Stimulated activated CD8-positive, alpha-beta memory T cell treated with anti-CD3 and anti-CD28 coated beads, Interleukin-4, amount 100 ng/mL, for 48 hours (primary cell): ENCODE results near the gene NFKBIE.

Experiments
- DNase-seq: peaks from one replicate; pipeline ENCODE4 v3.0.0-alpha.2; 2020

NFKBIE gene

DNA sequence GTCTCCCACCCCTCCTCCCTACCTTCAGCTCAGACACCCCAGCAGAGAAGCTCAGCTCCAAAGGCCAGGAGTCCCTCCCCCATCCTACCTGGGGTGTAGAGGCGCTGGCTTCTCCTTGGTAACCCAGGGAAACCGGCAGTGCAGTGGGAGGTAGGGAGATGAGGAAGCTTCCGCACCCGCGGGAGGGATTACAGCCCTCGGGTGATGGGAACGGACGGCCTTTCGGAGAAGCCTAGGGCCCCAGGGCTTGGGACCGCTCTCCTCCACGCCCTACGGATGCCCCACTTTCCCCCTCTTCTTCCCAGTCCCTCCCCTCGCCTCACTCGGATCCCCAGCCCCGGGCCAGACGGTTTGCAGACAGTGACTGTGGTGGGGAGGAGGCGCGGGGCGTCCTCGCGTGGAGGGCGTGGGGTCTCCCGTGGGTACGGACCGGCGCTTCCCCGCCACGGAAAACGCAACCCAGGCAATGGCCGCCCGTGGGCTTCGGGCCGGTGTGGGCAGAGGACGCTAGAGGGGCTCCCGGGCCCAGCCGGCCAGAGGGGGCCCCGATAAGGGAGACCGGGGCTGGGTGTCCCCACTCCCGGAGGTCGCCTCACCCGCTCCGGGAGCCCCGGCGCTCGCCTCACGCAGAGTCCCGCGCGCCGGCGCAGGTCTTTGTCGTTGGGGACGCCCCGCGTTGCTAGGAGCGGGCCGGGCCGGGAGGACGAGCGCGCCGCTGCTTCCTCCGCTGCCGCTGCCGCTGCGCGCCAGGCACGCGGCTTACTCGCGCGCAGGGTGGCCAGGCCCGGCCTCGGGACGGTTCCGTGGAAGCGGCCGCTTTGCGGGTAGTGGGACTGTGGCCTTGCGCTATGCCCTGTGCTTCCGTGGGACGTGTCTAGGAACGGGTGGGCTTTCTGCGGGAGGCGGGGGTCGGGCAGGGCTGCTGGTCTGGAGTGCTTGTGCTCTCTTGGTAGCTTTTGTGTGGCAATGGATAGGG lies 32.0 kb upstream of the NFKBIE start:
- peak; percentile 66 for DNase-seq

- no peak for DNase-seq
Measured at GRCh38 chr6:44294832-44295791, 29.8 kb upstream of the NFKBIE start.

DNA sequence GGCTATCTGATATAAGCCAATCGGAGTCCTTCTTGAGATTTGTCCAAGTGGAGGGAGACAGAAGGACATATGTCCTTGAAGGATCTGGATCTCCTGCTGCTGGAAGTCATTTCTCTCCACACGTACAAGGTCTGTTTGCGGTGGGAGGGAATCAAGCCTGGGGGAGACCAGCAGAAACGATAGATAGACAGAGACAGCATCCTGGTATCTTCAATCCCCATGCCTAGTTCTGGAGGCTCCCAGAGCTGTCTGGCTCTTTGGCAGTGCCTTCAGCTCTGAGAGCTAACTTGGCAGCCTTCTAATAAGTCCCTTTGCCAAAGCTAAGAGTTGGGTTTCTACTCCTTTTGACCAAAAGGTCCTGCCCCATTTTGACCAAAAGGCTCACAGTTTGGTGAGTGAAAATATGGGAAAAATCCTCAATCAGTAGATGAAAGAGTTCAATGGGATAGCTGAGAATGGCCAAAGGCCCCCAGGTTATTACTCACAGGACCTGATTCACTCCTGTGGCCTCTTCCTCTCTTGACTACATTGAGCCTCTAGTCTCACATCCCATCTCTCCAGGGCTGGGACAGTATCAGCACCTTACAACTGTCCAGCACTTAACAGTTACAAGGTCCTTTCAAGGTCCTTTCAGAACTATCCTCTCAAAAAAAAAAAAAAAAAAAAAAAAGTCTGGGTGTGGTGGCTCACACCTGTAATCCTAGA lies 27.5 kb upstream of the NFKBIE start:
- no peak for DNase-seq

GRCh38 chr6:44291841-44292240 lies 26.5 kb upstream of the NFKBIE start:
- no peak for DNase-seq

GRCh38 chr6:44289726-44290260 lies 24.4 kb upstream of the NFKBIE start:
- no peak for DNase-seq

- DNase-seq = no peak
Measured at GRCh38 chr6:44286747-44287146, 21.4 kb upstream of the NFKBIE start.

GRCh38 chr6:44286285-44286565 lies 20.9 kb upstream of the NFKBIE start:
- no peak for DNase-seq

DNA sequence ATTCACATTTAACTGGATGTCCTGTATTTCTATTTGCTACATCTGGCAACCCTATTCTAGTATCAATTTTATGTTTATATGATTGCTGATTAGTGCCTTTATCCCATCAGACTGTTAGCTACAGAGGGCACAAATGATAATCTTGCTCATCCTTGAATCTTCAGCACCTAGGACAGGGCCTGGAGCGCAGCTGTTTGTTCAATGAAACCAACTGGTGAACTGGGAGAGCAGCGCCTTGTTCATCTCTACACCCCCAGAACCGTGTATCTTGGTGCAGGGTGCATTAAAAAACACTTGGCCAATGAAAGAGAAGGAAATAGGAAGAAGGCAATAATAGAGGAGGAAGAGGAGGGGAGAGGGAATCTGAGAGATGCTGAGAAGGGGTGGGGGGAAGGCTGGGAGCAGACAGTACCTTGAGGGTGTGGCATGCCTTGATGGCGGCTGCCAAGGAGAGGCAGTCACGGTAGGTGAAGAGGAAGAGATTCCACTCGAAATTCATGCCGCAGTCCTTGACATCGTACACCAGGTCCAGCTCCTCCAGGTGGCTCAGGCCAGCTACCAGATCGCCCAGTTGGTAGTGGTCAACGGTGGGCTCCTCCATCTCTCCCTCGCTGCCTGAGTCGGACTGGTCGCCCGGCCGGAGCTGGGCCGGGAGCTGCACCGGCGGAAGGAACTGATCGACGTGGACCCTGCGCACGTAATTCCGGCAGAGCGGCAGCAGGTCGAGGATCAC lies 20.4 kb upstream of the NFKBIE start:
- DNase-seq = no peak

- DNase-seq = no peak
Measured at GRCh38 chr6:44284867-44285266, 19.5 kb upstream of the NFKBIE start.

- DNase-seq = no peak
Measured at GRCh38 chr6:44284121-44284520, 18.8 kb upstream of the NFKBIE start.

DNA sequence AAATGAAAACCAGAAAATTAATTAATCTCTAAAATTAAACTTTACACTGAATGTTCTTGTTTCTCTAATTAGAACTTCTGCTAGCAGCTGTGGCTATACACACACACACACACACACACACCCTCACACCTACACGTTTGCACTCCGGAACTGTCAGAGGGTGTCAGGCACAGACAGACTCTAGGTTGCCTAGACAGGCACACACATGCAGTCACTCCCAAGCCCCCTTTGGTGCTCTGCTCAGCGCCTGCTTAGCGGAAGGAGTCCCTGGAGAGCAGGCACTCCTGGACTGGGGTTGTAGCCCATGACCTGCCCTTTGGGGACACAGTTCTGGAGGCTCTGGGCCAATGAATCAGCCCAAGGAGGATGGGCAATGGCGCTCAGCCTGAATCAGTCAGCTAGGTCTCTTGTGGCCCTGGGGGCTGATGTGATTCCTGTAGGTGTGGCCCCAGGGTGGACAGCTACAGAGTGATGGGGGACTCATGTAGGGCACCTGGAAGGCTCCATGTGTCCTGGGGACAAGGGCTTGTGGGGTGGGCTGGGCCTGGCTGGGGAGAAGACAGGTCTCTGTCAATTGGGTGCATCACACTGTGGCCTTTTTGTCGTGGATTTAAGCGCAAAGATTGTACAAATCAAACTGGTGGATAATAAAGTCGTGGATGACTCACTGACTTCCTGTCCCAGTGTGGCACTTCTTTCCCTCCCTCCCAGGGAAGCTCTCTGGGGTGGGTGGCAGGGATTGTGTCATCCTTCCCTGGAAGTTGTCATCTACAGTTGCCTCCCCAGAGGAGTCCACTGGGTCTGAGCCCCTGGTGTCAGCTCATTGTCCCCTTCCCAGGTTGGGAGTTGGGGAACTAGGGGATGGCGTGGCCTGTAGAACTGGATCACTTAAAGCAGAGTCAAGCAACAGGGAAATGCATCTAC lies 13.7 kb upstream of the NFKBIE start:
- no peak for DNase-seq

DNA sequence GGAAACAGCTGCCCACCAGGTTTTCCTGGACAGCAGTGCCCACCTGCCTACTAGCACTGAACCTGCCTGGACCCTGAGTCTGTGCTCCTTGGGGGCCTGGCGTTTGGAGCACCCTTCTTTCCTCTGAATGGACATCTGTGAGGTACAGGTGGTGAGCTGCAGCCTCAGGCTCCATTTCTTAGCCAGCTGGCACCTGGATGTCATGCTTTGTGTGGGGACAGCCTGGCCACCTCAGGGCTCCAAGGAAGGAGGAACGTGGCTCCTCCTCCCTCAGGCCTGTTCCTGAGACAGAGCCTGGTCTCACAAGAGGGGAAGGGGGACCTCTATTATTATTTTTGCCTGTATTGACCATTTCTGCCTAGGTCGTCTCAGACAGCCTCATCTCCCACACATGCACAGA lies 13.0 kb upstream of the NFKBIE start:
- DNase-seq = no peak

GRCh38 chr6:44277763-44278162 lies 12.4 kb upstream of the NFKBIE start:
- DNase-seq = no peak

DNA sequence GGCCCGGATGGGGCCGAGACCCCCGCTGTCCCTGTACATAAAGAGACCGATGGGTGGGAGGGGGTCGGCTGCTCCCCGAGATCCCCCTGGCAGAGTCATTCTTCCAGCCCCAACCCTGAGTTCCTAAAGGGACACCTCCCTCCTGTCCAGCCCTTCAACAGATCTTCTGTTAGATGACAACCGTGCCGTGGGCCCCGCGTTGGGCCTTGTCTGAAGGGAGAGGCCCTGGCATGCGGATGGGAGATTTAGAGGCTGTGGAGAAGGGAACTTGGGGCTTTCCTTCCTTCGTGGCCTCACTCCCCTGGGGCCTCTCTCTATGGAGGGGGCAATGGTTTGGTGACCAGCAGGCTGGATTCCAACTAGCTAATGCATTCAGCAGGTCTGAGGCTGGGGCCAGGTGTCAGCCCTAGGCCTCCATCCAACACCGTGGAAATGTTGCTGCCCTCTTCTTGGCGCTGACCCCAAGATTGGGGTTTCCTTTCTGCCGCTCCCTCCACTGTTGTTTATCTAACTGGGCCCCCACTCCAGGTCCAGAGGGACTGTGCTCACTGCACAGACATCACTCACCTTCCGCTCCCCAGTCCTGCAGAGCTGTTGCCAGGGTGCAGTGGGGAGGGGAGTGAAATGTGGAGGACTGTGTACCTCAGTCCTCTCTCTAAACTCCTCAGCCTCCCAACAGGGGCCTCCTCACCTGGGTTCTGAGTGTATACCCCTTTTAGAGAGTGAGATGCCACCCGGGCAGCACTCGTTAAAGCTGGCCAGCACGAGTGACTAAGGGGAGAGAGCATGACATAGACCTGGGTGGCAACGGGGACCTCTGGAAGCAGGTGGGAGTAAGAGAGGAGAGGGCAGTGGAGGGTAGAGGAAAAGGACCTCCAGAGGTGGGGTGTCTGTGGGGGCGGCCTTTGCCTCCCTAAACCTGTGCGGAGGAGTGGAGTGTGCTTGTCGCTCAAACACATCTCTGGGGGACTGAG lies 11.6 kb upstream of the NFKBIE start:
- DNase-seq = no peak

- DNase-seq = no peak
Measured at GRCh38 chr6:44275749-44276648, 10.6 kb upstream of the NFKBIE start.

GRCh38 chr6:44275271-44275748 lies 10.0 kb upstream of the NFKBIE start:
- DNase-seq = no peak

DNA sequence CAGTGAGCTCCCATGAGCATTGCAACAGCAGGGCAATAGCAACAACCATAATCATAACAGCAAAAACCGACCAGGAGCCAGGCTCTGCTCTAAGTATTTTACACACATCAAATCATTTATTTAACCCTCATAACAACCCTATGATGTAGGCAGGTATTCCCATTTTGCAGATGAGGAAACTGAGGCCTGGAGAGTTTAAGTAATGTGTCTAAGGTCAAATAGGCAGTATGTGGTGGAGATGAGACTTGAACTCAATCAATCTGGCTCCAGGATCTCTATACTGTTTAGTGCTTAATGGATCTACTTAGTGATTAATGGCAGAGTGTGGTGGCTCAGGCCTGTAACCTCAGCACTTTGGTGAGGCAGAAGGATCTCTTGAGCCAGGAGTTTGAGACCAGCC lies 8.3 kb upstream of the NFKBIE start:
- no peak for DNase-seq

DNA sequence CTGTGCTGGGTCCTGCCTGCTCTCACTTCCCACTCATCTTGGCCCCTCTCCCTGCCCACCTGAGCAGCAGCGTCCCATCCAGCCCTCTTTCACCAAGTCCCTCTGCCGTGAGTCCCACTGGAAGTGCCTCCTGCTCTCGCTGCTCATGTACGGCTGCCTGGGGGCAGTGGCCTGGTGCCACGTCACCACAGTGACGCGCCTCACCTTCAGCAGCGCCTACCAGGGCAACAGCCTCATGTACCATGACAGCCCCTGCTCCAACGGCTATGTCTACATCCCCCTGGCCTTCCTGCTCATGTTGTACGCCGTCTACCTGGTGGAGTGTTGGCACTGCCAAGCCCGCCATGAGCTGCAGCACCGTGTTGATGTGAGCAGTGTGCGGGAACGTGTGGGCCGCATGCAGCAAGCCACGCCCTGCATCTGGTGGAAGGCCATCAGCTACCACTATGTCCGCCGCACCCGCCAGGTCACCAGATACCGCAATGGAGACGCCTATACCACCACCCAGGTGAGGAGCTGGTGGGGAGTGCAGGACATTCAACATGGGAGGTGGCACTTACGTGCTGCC lies 7.7 kb upstream of the NFKBIE start:
- DNase-seq = no peak
